Epithelial cell of proximal tubule (primary cell): ENCODE measurements around the gene OCSTAMP. TPM values are rescaled to one million over a fixed set of nuclear protein-coding genes. Genes with fewer than 3 reads are reported as not detected.
A peak's percentile ranks its signal among the peaks of the same experiment; 100 is the strongest.

ENCODE experiments used
- DNase-seq: peaks from one replicate; pipeline ENCODE4 v3.0.0-alpha.2; 2011; ENCODE audit warnings: low read depth
- H3K4me3 ChIP-seq: 2 replicates; pipeline ENCODE4 v1.5.1; 2011; ENCODE audit warnings: low read depth, mild to moderate bottlenecking, low read length
- total RNA-seq: library from RNA; depleted of rRNA; stranded (reverse); fragments of >200 nt; gene quantifications from 2 replicates; pipeline ENCODE4 v1.2.3, GENCODE V29; 2015
- TF ChIP-seq, protein P1 (sequence below): conservative IDR thresholded peaks from 2 replicates; pipeline ENCODE4 v1.5.1; 2012; ENCODE audit warnings: low read depth, mild to moderate bottlenecking, low read length

Gene OCSTAMP
- total RNA-seq, 1 donor from 2014 or later = not detected

DNA sequence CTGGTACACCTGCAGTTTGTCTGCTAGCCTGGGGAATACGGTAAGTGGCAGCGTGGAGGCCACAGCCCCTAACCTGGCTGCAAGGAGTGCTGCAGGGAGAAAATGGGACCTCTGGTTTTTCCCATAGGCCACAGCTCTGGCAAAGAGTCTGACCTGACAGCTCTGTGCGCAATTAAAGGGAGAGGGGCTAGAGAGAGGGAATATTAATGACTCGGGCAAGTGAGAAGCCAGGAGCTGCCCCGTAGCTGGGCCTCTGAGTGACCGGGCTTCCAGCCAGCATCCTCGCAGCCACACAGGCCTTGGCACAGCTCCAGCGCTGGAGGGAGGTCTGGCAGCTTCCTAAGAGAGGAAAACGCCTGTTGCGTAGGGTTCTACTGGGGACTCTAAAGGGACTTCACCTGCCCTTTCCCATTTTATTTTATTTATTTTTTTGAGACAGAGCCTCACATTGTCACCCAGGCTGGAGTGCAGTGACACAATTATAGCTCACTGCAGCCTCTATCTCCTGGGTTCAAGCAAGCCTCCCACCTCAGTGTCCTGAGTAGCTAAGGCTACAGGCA lies 18.2 kb upstream of the OCSTAMP start:
- TF ChIP-seq, protein P1, sequence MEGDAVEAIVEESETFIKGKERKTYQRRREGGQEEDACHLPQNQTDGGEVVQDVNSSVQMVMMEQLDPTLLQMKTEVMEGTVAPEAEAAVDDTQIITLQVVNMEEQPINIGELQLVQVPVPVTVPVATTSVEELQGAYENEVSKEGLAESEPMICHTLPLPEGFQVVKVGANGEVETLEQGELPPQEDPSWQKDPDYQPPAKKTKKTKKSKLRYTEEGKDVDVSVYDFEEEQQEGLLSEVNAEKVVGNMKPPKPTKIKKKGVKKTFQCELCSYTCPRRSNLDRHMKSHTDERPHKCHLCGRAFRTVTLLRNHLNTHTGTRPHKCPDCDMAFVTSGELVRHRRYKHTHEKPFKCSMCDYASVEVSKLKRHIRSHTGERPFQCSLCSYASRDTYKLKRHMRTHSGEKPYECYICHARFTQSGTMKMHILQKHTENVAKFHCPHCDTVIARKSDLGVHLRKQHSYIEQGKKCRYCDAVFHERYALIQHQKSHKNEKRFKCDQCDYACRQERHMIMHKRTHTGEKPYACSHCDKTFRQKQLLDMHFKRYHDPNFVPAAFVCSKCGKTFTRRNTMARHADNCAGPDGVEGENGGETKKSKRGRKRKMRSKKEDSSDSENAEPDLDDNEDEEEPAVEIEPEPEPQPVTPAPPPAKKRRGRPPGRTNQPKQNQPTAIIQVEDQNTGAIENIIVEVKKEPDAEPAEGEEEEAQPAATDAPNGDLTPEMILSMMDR = no peak
- no peak for DNase-seq
- H3K4me3 ChIP-seq = no peak overlapping the region

DNA sequence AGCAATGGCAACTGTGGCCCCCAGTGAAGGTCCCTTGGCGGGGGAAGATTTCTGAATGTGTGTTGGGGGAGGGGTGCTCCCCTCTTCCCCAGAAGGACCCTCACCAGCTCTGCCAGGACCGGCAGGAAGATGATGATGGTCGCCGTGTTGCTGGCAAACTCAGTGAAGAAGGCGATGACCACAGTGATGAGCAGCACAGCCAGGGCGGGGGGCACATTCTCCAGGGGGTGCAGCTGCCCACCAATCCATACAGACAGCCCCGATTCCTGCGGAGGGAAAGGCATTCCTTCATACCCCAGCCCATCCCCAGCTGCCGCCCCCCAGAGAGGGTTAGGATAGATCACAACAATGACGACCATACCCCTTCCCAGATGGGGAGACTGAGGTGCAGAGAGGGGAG lies 15.7 kb upstream of the OCSTAMP start:
- TF ChIP-seq, protein P1 = no peak
- DNase-seq = no peak
- no peak overlapping the region for H3K4me3 ChIP-seq

DNA sequence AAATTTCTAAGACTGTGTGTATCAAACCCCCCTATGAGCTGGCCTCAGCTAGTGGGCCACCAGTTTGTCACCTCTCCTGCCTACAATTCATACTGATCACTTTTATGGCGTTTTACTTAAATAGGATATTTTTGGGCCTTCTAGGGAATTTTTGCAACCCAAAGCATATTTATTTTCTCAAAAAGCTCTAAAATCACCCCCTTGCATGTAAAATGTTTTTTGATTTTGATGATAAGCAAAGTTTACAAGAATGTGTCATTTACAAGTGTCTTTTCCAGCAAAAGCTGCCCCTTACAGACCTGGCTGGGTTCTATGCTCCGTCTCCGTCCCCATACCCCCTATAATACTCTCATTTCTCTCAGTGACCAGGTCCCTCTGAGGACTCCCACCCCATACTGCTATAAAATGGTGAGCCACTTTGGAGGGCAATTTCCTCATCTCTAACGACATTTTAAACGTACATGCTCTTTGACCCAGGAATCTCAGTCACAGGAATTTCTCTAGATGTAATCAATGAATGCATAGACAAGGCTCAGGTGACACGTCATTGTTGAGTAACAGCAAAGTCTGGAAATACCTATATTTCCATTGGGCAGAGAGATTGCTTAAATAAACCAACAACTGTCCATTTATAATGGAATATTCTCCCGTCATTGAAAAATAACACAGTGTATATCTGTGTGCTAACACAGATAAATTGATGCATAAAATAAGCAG lies 13.9 kb upstream of the OCSTAMP start:
- TF ChIP-seq, protein P1 = no peak
- no peak overlapping the region for H3K4me3 ChIP-seq
- no peak for DNase-seq

DNA sequence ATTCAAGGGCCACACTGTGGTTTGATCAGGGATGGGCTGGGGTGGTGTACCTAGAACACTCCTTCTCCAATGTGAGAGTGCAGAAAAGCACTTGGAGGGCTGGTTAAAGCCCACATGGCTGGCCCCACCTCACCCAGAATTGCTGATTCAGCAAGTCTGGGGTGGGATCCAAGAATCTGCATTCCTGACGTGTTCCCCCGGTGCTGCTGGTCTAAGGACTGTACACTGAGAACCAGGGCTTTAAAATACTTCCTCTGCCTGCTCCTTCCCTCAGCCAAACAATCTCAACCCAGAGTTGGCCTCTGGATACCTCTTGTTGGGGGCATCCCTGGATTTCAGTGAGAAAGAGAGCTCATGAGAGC lies 13.4 kb upstream of the OCSTAMP start:
- no peak overlapping the region for H3K4me3 ChIP-seq
- TF ChIP-seq, protein P1 = no peak
- no peak for DNase-seq

DNA sequence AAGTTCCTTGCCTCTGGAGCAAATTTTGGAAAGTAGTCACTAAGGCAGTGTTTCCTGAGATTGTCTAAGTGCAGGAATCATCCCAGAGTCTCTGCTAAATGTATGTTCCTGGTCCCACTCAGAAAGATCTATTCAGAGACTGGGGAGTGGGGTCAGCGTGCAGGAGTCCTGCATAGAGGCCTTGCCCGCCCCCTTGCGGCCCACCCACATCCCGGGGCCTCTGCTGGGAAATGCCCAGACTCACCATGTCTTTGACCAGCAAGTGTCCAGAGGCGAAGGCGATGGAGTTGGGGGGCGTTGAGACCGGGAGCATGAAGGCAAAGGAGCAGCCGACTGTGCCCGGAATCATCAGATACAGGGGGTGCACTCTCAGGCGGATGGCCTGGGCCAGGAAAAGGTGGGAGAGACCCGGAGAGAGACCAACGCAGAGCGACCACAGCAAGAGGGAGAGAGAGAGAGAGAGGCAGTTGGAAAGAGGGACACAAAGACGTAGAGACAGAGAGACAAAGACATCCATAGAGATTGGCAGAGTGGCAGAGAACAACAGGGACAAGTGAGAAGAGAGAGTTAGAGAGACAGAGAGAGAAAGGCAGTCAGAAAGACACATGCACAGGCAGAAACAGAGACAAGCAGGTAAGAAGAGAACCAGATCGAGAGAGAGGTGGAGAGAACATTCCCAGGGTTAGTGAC lies 12.9 kb upstream of the OCSTAMP start:
- DNase-seq = no peak
- H3K4me3 ChIP-seq = no peak overlapping the region
- TF ChIP-seq, protein P1 = no peak

DNA sequence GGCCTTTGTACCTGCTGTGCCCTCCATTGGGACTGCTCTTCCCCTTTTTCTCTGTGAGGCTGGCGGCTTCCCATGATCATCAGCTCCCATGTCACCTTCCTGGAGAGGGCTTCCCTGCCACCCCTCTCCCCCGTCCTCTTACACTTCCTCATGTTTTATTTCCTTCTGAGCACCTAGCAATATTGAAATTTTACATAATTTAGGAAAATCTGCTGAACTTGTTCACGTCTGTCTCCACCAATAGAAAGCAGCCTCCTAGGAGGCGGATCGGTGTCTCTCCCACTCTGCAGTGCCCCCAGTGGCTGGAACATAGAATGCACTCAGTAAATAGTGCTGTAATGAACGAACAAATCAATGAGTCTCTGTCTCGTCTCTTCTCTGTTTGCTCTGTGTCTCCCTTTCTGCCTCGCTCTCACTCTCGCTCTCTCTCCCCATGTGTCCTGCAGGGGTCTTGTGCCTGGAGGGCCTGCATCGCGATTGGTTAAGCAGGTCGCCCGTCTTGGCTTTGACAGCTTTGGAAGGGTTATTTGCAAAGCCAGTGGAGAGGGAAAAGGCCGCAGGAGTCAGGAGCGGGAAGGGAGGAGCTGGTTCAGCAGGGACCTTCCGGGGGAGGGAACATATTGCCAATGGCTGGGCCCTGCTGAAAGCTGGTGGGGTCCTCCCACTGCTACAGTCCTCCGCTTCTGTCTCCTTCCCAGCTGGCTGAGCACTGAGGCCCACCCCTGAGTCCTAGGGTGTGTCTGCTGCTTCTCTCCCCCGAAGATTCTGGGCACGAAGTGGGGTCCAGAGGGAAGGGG lies 12.1 kb upstream of the OCSTAMP start:
- H3K4me3 ChIP-seq = peak overlapping the region; percentile 9

More for the DNA sequence above, 12.1 kb upstream of the OCSTAMP start:
- DNase-seq = no peak
- TF ChIP-seq, protein P1 = peak; percentile 84
